HCT116 (cell line): ENCODE results near the gene TATDN2.

ENCODE experiments used
- CEBPB ChIP-seq: IDR thresholded peaks from 2 replicates; pipeline ENCODE4 v1.6.1; 2012; ENCODE audit warnings: low read depth
- EGR1 ChIP-seq: IDR thresholded peaks from 2 replicates; pipeline ENCODE4 v1.6.1; 2012; ENCODE audit warnings: low read depth
- EZH2 ChIP-seq: fragments of 200-600 bp; sonication (generic); IDR thresholded peaks from 2 replicates; pipeline ENCODE4 v1.6.1; 2017; ENCODE audit warnings: antibody characterized with exemption, mixed run types
- EZH2phosphoT487 ChIP-seq: fragments of 200-600 bp; IDR thresholded peaks from 2 replicates; pipeline ENCODE4 v1.6.1; 2018; ENCODE audit warnings: antibody characterized with exemption, borderline replicate concordance
- FOSL1 ChIP-seq: IDR thresholded peaks from 2 replicates; pipeline ENCODE4 v1.6.1; 2012; ENCODE audit warnings: low read depth
- JUND ChIP-seq: IDR thresholded peaks from 2 replicates; pipeline ENCODE4 v1.6.1; 2012
- POLR2A ChIP-seq: IDR thresholded peaks from 2 replicates; pipeline ENCODE4 v1.7.0; 2011; ENCODE audit warnings: borderline replicate concordance; ENCODE audit not compliant: insufficient read depth, insufficient read length; ENCODE audit errors: extremely low read depth
- POLR2AphosphoS5 ChIP-seq: IDR thresholded peaks from 2 replicates; pipeline ENCODE4 v1.6.1; 2011; ENCODE audit warnings: mild to moderate bottlenecking, low read depth, low read length, moderate library complexity
- RAD21 ChIP-seq: IDR thresholded peaks from 2 replicates; pipeline ENCODE4 v1.6.1; 2012; ENCODE audit warnings: low read depth, mild to moderate bottlenecking
- SIN3A ChIP-seq: IDR thresholded peaks from 2 replicates; pipeline ENCODE4 v1.6.1; 2012; ENCODE audit warnings: low read depth
- YY1 ChIP-seq: IDR thresholded peaks from 2 replicates; pipeline ENCODE4 v1.6.1; 2011; ENCODE audit warnings: low read length, low read depth, moderate library complexity, mild to moderate bottlenecking; ENCODE audit not compliant: insufficient replicate concordance; ENCODE audit errors: extremely low read depth
- ZNF274 ChIP-seq: fragments of 200-500 bp; sonication (Bioruptor generic); IDR thresholded peaks from 2 replicates; pipeline ENCODE4 v1.6.1; 2014; ENCODE audit warnings: mild to moderate bottlenecking, low read depth, low read length, inconsistent platforms
- TF ChIP-seq, protein P1 (sequence below): IDR thresholded peaks from 2 replicates; pipeline ENCODE4 v1.6.1; 2011; ENCODE audit warnings: mild to moderate bottlenecking, low read length, moderate library complexity; ENCODE audit not compliant: insufficient replicate concordance; ENCODE audit errors: extremely low read depth
- TF ChIP-seq, protein P2 (sequence below), 3 experiments: fragments of 200-600 bp in 1 of 3; sonication (generic) in 1 of 3; IDR thresholded peaks in 2 of 3; conservative IDR thresholded peaks in 1 of 3; 2 replicates each; pipeline ENCODE4 v1.5.1; 2012 to 2017; ENCODE audit warnings: low read depth in 2 of 3, low read length in 2 of 3, antibody characterized with exemption in 1 of 3, borderline replicate concordance in 1 of 3, control low read depth in 1 of 3, mild to moderate bottlenecking in 1 of 3, mixed read lengths in 1 of 3, mixed run types in 1 of 3, moderate library complexity in 1 of 3; ENCODE audit not compliant: insufficient read depth in 1 of 3

DNA sequence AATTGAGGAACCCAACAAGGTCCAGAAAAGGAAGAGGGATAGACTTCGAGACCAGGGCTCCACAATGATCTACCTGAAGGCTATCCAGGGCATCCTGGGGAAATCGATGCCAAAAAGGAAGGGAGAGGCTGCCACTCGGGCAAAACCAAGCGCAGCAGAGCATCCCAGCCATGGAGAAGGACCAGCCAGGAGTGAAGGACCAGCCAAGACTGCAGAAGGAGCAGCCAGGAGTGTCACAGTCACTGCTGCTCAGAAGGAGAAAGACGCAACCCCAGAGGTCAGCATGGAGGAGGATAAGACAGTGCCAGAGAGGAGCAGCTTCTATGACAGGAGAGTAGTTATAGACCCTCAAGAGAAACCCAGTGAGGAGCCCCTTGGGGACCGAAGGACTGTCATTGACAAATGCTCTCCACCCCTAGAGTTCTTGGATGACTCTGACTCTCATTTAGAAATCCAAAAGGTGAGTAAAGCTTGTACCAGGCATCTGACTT lies 12.0 kb downstream of the TATDN2 start:
- TF ChIP-seq, protein P1, sequence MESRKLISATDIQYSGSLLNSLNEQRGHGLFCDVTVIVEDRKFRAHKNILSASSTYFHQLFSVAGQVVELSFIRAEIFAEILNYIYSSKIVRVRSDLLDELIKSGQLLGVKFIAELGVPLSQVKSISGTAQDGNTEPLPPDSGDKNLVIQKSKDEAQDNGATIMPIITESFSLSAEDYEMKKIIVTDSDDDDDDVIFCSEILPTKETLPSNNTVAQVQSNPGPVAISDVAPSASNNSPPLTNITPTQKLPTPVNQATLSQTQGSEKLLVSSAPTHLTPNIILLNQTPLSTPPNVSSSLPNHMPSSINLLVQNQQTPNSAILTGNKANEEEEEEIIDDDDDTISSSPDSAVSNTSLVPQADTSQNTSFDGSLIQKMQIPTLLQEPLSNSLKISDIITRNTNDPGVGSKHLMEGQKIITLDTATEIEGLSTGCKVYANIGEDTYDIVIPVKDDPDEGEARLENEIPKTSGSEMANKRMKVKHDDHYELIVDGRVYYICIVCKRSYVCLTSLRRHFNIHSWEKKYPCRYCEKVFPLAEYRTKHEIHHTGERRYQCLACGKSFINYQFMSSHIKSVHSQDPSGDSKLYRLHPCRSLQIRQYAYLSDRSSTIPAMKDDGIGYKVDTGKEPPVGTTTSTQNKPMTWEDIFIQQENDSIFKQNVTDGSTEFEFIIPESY: no peak
- TF ChIP-seq POLR2A (no peak), SIN3A (no peak), FOSL1 (no peak), EGR1 (no peak), JUND (no peak), POLR2AphosphoS5 (no peak), CEBPB (no peak), RAD21 (no peak), EZH2phosphoT487 (no peak), YY1 (no peak), ZNF274 (no peak), EZH2 (no peak)
- TF ChIP-seq, protein P2, sequence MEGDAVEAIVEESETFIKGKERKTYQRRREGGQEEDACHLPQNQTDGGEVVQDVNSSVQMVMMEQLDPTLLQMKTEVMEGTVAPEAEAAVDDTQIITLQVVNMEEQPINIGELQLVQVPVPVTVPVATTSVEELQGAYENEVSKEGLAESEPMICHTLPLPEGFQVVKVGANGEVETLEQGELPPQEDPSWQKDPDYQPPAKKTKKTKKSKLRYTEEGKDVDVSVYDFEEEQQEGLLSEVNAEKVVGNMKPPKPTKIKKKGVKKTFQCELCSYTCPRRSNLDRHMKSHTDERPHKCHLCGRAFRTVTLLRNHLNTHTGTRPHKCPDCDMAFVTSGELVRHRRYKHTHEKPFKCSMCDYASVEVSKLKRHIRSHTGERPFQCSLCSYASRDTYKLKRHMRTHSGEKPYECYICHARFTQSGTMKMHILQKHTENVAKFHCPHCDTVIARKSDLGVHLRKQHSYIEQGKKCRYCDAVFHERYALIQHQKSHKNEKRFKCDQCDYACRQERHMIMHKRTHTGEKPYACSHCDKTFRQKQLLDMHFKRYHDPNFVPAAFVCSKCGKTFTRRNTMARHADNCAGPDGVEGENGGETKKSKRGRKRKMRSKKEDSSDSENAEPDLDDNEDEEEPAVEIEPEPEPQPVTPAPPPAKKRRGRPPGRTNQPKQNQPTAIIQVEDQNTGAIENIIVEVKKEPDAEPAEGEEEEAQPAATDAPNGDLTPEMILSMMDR (IDR thresholded peaks at IDR 0.05 in 2 of 3, conservative IDR thresholded peaks at IDR 0.05 in 1 of 3; ENCODE audit: borderline replicate concordance in 1 of 3, insufficient read depth in 1 of 3, low read depth in 2 of 3, low read length in 2 of 3): no peak
